WI38 (cell line): ENCODE results near the gene TMEM39B.

ENCODE experiments used
- H3K4me3 ChIP-seq: 2 replicates; pipeline ENCODE4 v1.5.1; 2011; ENCODE audit warnings: low read depth, mild to moderate bottlenecking, control low read depth, low read length
- CTCF ChIP-seq: IDR thresholded peaks from 2 replicates; pipeline ENCODE4 v1.5.1; 2012; ENCODE audit warnings: low read depth, mild to moderate bottlenecking, control low read depth, low read length

The TMEM39B gene

GRCh38 chr1:32100807-32101708 lies 28.3 kb downstream of the TMEM39B start:
- no peak for TF ChIP-seq CTCF
- no peak overlapping the region for H3K4me3 ChIP-seq

- no peak overlapping the region for H3K4me3 ChIP-seq
- no peak for TF ChIP-seq CTCF
Observed at GRCh38 chr1:32104127-32104526, 31.4 kb downstream of the TMEM39B start.

- no peak overlapping the region for H3K4me3 ChIP-seq
- no peak for TF ChIP-seq CTCF
Observed at GRCh38 chr1:32105338-32105737, 32.6 kb downstream of the TMEM39B start.

GRCh38 chr1:32106663-32107275 lies 34.0 kb downstream of the TMEM39B start:
- no peak for TF ChIP-seq CTCF
- no peak overlapping the region for H3K4me3 ChIP-seq

GRCh38 chr1:32107742-32108661 lies 35.3 kb downstream of the TMEM39B start, which contains the start of gene KPNA6:
KPNA6 (plus strand) TSS chr1:32108056; CDS start chr1:32108131, 75 bp downstream.
- TF ChIP-seq CTCF: no peak

GRCh38 chr1:32111040-32111623 lies 38.4 kb downstream of the TMEM39B start:
- no peak overlapping the region for H3K4me3 ChIP-seq
- TF ChIP-seq CTCF: no peak

More at GRCh38 chr1:32107742-32108661, 35.3 kb downstream of the TMEM39B start, which contains the start of gene KPNA6:
- peak within 1 kb of the TSS; percentile 99 for H3K4me3 ChIP-seq
